Activated T-cell treated with anti-CD3 and anti-CD28 coated beads, Interleukin-2, amount 50 U/mL, for 1 hour (primary cell): ENCODE data around the gene ARL6IP4.

Experiments
- DNase-seq: peaks from one replicate; pipeline ENCODE4 v3.0.0-alpha.2; 2020

The ARL6IP4 gene

GRCh38 chr12:122991623-122992275, 11.3 kb downstream of the ARL6IP4 start:
- no peak for DNase-seq

- no peak for DNase-seq
These were observed 11.9 kb downstream of the ARL6IP4 start for GRCh38 chr12:122992386-122992785.

- DNase-seq = no peak
These were observed 13.7 kb downstream of the ARL6IP4 start for GRCh38 chr12:122994140-122994675.

DNA sequence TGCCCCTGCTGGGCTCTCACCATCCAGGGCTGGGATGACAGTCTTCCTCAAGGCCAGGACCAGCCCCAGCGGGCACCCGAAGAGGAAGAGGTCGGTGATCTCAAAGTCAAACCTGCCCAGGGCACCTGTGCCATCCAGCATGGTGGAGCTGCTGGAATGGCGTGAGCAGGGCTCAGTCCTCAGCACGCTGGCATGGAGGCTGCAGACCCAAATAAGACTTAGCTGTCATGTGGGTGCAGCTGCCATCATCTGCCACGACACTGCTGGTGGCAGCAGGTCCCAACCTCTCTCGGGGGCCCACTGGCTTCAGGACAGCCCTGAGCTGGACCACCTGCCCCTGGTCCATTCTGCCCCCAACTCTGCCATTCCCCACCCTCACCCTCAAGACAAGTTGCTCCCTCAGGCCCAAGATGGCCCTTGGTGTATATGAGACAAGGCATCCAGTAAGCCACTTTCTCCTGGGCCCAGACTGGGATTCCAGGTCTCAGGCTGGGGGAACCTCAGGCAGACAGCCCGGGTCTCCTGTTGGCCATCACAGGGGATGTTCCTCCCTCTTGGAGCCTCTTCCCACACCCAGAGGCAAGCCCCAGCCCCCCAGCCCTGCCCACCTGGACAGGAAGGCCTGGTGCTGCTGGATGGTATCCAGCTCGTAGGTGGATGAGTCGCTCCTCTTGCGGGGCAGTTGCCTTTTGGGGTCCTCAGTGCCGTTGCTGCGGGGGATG, 14.5 kb downstream of the ARL6IP4 start:
- no peak for DNase-seq

DNA sequence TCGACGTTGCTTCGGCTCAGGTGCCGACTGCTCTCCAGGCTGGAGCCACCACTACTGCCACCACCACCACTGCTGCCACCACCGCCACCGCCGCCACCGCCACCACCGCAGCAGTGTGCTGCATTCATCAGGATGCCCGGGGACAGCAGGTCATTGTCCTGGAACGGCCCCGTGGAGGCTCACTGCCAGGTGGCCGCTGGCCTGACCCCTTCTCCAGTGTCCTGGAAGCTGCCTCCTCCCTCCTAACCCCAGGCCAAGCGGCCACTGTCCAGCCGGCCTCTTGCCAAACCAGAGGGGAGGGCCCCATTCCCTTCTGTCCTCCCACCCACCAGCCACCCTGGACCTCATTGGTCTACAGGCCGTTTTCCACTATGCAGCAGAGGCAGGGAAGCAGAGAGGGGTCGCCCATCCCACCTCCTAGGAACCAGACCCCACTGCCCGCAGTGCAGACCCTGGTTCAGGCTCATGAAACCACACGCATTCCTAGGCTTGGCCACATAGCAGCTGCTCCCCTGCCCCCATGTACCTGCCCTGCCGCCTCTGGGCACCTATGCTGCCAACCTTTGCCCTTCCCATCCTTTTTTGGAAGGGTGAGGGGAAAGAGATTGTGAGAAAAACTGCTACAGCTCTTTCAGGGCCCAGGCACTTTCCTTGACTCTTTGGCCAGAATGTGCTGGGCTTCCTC, 15.2 kb downstream of the ARL6IP4 start:
- no peak for DNase-seq

DNA sequence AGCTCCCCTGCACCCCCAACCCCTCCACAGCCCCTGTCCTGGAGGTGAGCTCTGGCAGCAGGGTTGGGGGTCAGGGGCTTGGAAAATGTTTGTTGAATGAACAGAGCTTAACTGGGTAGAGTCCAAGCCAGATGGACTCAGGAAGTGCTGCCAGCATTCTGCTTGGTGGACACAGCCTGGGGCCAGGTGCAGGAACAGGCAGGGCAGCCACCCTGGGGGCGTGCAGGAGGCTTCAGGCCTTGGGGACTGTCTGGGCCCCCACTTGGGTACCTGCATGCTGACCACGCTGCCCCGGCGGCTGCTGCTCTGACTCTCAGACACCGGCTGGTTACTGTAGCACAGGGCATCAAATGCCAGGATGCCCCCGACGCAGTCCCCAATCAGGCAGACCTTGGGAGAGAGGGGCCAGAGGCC, 15.7 kb downstream of the ARL6IP4 start:
- no peak for DNase-seq

DNA sequence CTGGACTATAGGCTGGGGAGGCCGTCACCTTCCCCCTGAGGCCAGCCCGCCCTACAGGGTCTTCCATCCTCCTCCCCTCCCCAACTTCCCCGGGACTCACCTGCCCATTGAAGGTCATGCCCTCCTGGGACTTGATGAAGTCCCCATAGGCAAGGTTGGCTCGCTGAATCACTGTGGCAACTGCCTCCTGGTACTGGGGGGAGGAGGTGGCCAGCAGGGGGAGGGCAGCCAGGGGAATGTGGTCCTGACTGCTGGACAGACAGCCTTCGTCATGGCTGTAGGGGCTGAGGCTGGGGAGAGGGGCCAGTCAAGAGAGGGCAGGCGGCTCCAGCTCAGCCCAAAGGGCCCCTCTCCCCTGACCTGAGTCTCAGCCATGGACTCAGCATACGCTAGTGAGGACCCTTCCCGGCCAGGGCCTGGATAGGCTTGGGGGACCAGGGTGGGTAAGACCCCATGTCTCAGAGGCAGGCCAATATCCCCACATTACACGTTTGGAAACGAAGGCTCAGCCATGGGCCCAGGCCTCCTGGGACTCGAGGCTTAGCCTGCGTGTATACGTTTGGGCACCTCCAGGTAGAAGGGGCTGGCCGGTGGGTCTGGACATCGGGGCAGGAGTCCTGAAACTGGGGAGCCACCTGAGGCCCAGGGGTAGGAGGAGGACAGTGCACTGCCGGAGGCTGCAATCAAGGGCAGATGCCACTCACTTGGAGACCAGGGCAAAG, 16.3 kb downstream of the ARL6IP4 start:
- DNase-seq = no peak

- no peak for DNase-seq
These were observed 17.1 kb downstream of the ARL6IP4 start for GRCh38 chr12:122997343-122998250.

DNA sequence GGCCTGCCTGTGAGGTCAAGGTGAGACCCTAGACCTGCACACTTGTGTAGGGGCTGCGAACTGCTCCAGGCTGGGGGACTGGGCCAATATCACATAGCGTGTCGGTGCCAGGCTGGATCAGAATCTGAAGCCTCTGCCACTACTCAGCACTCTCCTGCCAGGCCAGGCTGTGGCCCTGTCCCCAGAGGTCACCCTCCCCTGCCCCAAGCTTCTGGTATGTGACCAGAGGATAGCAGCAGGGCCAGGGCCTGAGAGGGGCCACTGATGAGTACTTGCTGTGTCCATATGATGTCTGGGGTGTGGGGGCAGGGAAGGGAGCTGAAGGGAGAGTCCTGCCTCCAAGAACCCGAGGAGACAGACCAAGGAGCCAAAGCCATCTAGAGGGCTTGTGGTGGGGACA, 17.8 kb downstream of the ARL6IP4 start:
- DNase-seq = no peak

DNA sequence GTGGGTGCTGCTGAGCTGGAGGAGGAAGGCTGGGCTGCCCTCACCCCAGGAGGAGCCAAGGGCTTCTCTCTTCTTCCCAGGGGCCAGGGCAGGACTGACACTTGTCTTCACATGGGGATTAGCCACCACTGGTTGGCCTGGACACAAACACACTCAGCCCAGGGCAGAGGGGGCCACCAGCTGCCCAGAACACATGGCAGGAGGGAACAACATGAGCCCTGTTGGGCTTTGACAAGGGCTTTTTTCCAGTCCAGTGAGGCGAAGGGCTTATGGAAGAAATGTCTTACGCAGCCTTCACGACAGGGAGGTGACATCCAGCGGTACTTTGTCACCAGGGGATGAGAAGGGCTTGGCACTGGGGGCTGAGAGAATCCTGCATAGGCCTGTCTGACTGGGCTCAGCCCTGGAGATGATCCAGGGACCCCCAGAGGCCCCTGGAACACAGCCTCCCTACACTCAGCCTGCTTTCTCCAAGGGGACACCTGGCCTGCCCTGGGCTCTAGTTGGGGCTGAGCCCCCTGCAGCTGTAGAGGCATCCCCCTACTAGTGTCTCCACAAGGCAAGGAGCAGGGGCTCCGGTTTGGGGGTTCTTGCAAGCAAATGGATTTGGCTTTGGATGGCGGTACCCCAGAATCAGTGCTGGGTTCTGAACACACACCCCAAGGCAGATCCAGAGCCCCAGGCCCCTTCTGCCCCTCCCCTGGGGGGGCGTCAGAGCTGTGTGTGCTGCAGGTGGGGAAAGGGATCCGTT, 18.9 kb downstream of the ARL6IP4 start:
- DNase-seq = no peak

DNA sequence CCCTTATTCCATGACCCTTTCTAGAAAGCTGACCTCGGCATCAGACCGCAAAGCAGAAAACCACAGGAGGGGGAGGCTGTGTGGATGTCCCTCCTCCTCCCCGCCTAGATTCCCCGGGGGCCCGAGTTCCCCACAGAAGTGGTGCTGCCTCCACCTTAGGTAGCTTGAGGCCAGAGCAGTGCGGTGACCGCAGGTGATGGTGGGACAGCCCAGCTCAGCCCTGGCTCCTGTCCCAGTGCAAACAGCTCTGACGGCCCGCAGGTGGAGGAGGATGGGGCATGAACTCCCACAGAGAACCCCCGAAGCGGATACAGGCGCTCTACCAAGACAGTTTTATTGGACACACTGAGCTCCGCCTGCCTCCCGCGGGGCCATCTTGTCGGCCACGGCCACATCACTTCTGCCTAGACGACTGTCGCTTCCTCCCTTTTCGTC, 19.5 kb downstream of the ARL6IP4 start:
- DNase-seq = no peak

GRCh38 chr12:123000578-123000977, 20.1 kb downstream of the ARL6IP4 start:
- no peak for DNase-seq

DNA sequence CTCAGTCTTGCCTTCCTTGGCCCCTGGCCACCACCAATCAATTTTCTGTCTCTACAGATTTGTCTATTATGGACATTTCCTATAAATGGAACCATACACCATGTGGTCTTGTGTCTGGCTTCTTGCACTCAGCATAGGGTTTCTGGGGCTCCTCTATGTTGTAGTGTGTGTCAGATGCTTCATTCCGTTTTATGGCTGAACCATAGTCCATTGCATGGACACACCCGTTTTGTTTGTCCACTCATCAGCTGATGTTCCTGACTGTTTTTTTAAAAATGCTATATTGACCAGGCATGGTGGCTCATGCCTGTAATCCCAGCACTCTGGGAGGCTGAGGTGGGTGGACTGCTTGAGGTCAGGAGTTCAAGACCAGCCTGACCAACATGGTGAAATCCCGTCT, 21.0 kb downstream of the ARL6IP4 start:
- no peak for DNase-seq

GRCh38 chr12:123003257-123003656, 22.8 kb downstream of the ARL6IP4 start:
- DNase-seq = no peak

DNA sequence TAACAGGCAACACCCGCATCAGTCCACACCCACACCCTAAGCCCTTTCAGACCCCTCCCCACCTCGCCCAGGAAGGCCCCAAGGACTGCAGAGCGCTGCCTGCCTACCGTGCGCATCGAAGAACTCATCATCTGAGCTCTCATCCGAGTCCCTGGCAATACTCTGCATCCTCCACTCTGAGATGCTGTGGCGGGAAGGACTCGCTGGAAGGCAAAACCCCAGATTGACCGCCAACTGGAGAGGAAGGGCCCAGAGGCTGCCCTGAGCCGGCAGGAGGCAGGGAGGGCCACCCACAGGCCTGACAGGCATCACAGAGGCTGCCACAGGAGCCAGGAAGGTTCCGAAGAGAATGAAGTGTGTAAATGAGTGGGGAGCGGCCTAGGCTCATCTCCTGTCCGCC, 23.8 kb downstream of the ARL6IP4 start:
- DNase-seq = no peak

DNA sequence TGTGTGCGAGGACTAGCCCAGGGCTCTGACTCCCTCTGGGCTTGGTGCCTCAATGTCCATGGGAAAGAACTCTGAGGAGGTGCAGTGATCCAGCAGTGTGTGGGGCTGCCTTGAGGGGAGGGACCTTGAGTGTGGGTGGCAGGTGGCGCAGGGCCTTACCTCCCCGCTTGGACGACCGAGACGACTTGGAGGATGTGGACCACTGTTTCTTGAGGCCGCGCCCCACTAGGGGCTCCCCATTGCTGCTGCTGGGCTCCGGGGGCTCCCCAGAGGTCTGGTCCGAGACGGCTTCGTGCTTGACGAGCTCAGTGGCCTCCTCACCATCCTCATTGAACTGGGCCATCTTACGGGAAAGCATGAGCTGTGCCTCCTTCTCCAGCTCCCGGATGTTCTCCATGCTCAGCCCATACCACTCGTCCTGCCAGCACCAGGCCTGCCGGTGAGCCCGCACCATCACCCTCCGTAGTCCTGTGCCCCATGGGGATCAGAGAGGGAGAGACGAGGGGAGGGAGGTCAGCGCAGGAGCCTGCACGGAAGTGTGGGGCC, 24.7 kb downstream of the ARL6IP4 start:
- DNase-seq = no peak

DNA sequence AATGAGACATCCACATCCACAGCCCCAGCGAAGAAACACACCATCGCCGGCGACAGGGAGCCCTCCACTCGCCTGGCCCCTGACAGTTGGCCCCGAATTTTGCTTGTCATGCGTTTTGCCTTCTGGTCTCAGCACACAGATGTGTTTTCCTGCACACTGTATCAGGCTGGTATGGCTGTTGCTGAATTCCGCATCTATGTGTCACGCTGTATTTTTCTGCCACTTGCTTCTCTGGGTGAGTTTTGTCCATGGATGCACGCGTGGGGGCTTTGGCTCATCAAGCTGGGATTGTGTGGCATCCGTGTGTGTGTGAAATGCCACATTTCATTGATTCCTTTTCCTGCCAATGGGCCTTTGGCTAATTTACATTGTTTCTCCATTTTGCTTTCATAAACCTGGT, 26.5 kb downstream of the ARL6IP4 start:
- no peak for DNase-seq

DNA sequence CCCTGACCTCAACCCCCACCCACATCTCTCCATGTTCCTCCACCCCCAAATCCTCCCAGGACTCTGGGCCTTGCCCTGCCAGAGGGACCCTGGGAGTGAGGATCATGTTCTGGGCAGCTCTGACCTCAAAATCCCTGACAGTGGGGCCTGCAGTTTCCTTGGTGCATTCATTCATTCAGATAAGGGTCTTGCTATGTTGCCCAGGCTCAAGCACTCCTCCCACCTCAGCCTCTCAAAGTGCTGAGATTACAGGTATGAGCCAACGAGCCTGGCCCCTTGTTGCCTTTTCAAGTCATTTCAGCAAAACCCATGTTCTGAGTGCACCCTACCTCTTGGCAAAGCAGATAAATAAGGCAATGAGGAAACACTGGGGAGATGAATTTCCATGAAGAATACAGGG, 29.6 kb downstream of the ARL6IP4 start:
- no peak for DNase-seq

GRCh38 chr12:123010681-123011080, 30.2 kb downstream of the ARL6IP4 start:
- DNase-seq = no peak

GRCh38 chr12:123011701-123012100, 31.2 kb downstream of the ARL6IP4 start:
- DNase-seq = no peak
